Measurements from ENCODE around the gene PDXDC1.
"Not testable (repeated sequence)": the region's sequence is repeated elsewhere in the genome, so short reads cannot be mapped to it uniquely, and the experiment has no call there.

The PDXDC1 gene

GRCh38 chr16:15012941-15013340 lies 38.1 kb downstream of the PDXDC1 start:
- not testable (repeated sequence) for DNase-seq (ENCODE audit: low read depth, low spot score)

- not testable (repeated sequence) for DNase-seq (ENCODE audit: low read depth, low spot score)
These were observed 40.8 kb downstream of the PDXDC1 start for GRCh38 chr16:15015671-15016070.

- DNase-seq (ENCODE audit: low read depth, low spot score), result not testable (repeated sequence)
These were observed 41.5 kb downstream of the PDXDC1 start for GRCh38 chr16:15016354-15016753.

GRCh38 chr16:15016951-15017580 lies 42.2 kb downstream of the PDXDC1 start:
- not testable (repeated sequence) for DNase-seq (ENCODE audit: low read depth, low spot score)

GRCh38 chr16:15021429-15021828 lies 46.6 kb downstream of the PDXDC1 start:
- not testable (repeated sequence) for DNase-seq (ENCODE audit: low read depth, low spot score)

GRCh38 chr16:15022194-15022593 lies 47.4 kb downstream of the PDXDC1 start:
- peak; percentile 29 for DNase-seq (ENCODE audit: low read depth, low spot score)

- DNase-seq (ENCODE audit: low read depth, low spot score), result not testable (repeated sequence)
These were observed 48.7 kb downstream of the PDXDC1 start for GRCh38 chr16:15023381-15024077.

- DNase-seq (ENCODE audit: low read depth, low spot score), result not testable (repeated sequence)
These were observed 50.0 kb downstream of the PDXDC1 start for GRCh38 chr16:15024858-15025199.

GRCh38 chr16:15025234-15025951 lies 50.6 kb downstream of the PDXDC1 start:
- not testable (repeated sequence) for DNase-seq (ENCODE audit: low read depth, low spot score)

- DNase-seq (ENCODE audit: low read depth, low spot score), result not testable (repeated sequence)
These were observed 52.2 kb downstream of the PDXDC1 start for GRCh38 chr16:15027051-15027450.

- DNase-seq (ENCODE audit: low read depth, low spot score), result not testable (repeated sequence)
These were observed 52.9 kb downstream of the PDXDC1 start for GRCh38 chr16:15027503-15028344.

GRCh38 chr16:15028345-15028715 lies 53.5 kb downstream of the PDXDC1 start:
- DNase-seq (ENCODE audit: low read depth, low spot score), result not testable (repeated sequence)

GRCh38 chr16:15028801-15029698 lies 54.2 kb downstream of the PDXDC1 start:
- DNase-seq (ENCODE audit: low read depth, low spot score), result not testable (repeated sequence)

GRCh38 chr16:15029749-15030148 lies 54.9 kb downstream of the PDXDC1 start:
- not testable (repeated sequence) for DNase-seq (ENCODE audit: low read depth, low spot score)

- DNase-seq (ENCODE audit: low read depth, low spot score), result no peak
These were observed 56.4 kb downstream of the PDXDC1 start for GRCh38 chr16:15031179-15031578.

GRCh38 chr16:15031586-15031985 lies 56.8 kb downstream of the PDXDC1 start:
- no peak for DNase-seq (ENCODE audit: low read depth, low spot score)

GRCh38 chr16:15032547-15033308 lies 57.9 kb downstream of the PDXDC1 start:
- DNase-seq (ENCODE audit: low read depth, low spot score), result no peak

- no peak for DNase-seq (ENCODE audit: low read depth, low spot score)
These were observed 58.5 kb downstream of the PDXDC1 start for GRCh38 chr16:15033309-15033707.

- DNase-seq (ENCODE audit: low read depth, low spot score), result no peak
These were observed 59.7 kb downstream of the PDXDC1 start for GRCh38 chr16:15034266-15035162.
